Ureter (tissue), 1 donor: ENCODE results near the gene HLA-DPB1. TPM values are rescaled to one million over a fixed set of nuclear protein-coding genes. Genes with fewer than 3 reads are reported as not detected.
"Not testable (repeated sequence)": the region's sequence is repeated elsewhere in the genome, so short reads cannot be mapped to it uniquely, and the experiment has no call there.

Experiments used
- DNase-seq: peaks from one replicate; pipeline ENCODE4 v3.0.0-alpha.2; 2020; ENCODE audit warnings: low spot score
- total RNA-seq: library from RNA; stranded (reverse); gene quantifications from one replicate; pipeline ENCODE4 v1.2.4, GENCODE V29; 2023
- donor health status: DM: yes; HTN: yes; CAD: no.

Gene HLA-DPB1
- total RNA-seq, 1 donor from 2014 or later: 82.5 TPM

DNA sequence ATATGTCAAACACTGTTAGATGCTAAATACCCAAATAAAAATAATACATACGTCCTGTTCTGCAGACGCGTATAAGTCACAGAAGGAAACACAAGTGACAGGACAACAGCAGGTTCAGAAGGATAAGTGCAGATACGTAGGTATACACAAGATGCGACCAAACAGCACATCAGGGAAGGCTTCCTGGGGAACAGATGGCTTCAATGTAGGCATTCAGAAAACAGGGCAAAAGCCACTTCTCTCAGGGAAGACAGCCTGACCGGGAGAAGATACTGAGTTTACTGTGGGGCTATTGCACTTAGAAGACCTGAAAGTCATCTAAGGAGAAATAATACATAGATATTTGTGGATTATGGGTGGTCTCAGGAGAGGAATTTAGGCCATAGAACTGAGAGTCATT lies 4.2 kb upstream of the HLA-DPB1 start:
- no peak for DNase-seq

DNA sequence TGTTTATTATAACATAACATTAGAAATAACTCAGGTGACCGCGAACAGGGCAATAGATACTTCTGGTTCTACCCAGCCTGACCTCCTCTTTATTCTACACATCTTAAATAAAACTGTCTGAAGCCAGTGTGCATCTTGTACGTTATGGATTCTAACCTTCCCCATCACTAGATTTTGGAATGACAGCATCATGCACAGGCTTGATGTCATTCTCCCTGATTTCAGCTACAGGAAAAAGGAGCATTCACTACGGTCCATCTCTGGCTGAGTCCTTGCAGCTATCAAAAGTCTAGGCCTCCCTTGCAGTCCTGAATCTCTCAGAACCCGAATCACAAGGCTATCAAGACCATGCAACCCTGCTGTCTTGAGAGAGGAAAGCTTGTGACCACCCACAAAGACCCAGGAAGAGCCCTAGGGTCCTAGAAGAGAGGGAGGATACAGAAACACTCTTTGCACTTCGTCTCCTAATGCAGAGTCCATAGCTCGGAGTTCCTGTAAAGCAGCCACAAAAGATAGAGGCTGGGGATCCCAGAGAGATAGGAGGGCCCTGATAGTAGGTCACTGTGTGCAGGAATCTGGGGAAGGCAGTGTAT lies 3.2 kb upstream of the HLA-DPB1 start:
- no peak for DNase-seq

DNA sequence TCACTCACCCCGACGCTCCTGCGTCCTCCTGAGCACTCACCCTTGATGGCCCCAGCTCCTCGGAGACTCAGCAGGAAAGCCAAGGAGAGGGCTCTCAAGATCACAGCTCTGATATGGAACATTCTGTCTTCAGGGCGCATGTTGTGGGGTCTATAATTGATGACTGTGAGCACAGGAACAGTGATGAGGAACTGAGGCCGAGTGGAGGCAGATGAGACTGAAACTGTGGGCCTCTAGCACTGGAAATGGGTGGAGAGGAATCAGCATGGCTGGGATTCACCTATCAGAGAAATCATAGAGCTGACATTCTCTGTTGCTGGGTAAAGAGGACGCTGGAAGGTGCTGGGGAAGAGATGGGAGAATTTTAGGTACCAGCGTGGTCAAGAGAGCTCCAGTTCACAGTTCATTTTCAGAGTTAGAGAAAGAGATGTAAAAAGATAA lies 2.3 kb upstream of the HLA-DPB1 start, which contains the start of gene HLA-DPA1:
Gene HLA-DPA1 (minus strand): TSS at position 219 of the 441 bp plus-strand sequence.
- DNase-seq: peak; percentile 48

DNA sequence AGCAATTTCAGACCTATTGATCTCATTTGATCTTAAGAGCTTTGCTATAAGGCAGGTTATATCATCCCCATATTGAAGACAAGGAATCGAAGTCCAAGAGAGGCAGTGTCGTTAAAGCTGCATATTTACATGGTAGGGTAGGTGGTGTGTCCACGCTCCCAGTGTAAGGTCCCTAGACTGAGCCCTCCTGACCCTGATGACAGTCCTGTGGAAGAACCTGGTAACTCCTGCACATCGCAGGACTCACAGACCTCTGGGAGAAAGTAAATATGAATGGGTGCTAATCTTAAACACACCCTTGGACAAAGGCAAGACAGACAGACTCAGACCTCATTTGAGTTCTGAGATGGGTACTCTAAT lies 602 bp upstream of the HLA-DPB1 start:
- DNase-seq: no peak

DNA sequence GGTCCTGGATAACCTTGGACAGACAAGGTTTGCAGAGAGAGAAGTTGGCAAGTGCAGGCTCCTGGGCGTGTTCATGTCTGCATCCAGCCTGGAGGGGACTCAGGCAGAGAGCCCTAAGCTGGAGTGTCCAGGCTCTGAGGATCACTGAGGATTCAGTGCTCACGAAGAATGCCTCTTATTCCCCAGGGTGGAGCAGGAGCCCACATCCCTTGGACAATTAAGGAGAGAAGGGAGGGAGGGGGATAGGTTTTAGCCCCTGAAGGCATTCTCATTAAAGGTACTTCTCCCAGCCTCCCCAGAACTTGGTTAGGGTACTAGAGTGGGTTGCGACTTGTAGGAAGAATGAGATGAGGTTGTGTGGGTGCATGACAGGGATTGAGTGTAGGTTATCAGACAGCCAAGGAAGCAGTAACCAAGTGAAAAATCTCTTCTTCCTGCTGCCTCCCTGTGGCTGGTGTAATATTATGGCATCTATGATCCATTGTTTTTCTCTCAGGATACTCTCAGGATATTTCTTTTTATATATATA lies 680 bp downstream of the HLA-DPB1 start:
- no peak for DNase-seq

DNA sequence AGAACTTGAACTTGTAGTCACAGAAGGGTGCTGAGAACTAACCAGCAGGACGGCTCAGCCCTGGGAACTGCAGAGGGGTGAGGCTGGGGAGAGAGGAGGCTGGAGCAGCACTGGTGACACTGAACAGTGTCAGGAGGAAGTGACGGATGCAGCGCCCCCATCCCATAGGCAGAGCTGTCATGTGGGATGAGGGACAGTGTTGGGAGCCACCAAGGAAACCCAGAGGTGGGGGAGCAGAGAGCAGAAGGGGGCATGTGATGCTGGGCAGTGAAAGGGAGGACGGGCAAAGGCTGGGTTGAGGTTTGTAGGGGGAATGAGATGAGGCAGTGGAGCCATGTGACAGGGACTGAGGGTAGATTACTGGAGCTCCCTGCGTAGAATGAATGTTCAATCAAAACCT lies 2.1 kb downstream of the HLA-DPB1 start:
- DNase-seq: no peak

DNA sequence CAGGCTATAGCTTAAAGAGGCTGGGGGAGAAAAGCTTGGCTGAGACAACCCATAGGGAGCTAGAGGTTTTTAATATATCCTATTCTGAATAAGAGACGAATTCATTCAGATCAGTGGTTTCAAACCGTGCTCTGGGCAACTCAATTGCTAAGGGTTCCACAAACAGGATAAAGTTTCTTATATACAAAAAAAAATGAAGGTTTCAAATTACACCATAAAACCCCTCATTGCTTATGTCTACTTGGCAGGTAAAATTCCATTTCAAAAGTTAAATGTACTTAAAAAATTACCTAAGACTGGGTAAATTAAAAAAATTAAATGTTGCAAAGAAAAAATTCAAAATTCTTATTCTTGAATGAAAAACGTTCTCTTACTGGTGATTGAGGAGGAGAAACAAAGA lies 2.7 kb downstream of the HLA-DPB1 start:
- DNase-seq: no peak

DNA sequence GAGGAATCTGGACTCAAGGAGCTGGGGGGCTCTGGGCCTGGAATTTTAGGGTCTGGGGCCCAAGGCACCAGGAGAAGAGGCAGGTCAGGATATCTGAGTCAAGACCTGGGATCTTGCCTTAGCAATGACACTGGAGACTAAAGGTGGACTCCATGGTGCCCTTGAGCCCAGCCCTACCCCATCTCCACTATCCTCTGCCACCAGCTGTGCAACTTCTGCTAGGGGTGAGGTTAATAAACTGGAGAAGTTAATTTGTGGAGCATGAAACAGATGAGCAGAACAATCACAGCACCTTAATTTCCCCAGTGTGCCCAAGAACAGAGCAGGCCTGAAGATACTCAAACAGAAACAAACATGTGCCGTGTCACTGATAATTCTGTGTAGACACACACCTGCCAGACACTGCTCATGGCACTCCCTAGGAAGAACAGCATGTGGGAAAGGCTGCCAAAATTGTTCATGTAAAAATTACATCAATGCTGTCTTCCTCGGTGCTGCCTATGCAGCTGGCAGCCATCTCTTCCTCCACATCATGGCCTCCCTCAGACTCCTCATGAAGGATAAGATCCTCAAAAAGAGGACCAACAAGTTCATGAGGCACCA lies 3.2 kb downstream of the HLA-DPB1 start:
- DNase-seq: no peak

DNA sequence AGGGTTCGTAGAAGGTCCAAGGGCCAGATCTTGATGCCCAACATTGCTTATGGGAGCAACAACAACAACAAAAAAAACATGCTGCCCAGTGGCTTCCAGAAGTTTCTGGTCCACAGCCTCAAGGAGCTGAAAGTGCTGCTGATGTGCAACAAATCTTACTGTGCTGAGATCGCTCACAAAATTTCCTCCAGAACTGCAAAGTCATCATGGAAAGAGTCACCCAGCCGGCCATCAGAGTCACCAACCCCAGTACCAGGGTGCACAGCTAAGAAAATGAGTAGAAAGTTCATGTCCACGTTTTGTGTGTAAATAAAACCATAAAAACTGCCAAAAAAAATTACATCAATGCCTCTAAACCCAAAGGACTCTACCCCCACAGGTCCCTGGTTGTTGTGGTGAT lies 3.8 kb downstream of the HLA-DPB1 start:
- no peak for DNase-seq

DNA sequence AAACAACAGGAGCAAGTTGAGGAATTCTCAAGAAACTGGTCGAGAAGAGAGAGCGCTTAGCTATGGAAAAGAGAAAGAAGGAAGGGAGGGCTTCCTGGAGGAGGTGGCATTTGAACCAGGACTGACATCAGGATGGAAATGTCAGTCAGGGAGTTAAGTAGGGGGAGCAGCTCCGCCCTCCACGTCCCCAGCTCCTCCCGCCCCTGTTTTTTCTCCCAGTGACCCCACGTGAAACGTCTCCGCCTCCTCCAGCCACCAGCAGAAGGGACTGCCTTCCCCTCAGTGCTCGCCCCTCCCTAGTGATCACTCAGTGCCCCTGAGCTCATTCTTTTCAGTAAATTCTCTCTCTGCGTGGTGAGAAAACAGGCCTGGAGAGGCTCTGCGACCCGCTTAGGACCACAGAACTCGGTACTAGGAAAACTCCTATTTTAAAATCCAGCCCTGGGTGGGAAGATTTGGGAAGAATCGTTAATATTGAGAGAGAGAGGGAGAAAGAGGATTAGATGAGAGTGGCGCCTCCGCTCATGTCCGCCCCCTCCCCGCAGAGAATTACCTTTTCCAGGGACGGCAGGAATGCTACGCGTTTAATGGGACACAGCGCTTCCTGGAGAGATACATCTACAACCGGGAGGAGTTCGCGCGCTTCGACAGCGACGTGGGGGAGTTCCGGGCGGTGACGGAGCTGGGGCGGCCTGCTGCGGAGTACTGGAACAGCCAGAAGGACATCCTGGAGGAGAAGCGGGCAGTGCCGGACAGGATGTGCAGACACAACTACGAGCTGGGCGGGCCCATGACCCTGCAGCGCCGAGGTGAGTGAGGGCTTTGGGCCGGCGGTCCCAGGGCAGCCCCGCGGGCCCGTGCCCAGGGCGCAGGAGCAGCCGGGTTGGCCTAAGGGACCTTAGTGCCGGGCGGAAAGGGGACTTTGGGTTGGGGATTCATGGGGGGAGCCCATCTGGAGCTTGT lies 4.6 kb downstream of the HLA-DPB1 start:
- peak; percentile 70 for DNase-seq

DNA sequence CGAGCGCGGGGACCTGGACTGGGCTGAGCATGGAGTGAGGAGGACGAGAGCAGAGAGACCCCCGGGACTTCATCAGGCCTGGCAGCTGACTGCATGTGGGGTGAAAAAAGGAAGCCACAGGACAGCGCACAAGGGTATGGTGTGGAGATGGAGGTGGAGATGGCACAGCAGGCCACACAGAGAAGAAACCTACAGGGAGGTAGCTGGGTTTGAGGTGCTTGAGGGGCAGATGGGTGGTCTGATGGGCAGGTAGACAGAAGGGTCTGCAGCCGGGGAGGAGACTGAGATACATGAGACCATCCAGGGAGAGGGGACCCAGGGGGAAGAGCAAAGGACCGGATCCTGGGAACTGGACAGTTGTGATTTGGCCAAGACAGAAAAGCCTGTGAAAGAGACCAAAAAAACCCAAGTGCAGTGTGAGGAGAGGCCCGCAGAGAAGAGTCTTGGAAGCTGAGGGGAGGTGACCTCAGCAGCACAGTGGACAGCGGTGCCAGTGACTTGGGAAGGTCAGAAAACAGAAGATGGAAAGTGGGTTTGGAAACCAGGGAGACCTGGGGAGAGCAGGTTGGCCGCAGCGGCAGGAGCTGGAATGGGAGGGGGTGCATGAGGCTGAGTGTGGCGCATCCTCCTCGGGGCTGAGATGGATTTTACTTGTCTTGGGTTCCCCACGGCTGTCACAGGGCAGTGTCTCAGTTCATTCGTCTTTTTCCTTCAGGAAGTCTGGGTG lies 5.5 kb downstream of the HLA-DPB1 start:
- DNase-seq: no peak

DNA sequence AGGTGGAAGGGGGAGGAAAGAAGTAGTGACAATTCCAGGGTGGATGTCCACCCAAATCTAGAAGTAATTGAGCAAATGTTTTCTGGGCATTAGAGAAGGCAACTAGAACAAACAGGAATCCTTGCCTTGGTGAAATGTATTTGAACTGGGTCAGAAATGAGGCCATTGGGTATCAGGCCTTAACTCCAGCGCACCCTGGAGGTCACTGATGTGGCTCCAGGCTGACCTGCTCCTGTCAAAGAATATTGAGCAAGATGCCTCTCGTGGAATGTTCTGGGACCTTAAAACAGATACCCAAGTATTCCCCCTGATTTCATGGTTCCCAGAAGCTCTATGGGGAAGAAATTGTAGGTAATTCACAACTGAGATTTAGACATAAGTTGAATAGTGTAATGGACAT lies 6.9 kb downstream of the HLA-DPB1 start:
- no peak for DNase-seq

DNA sequence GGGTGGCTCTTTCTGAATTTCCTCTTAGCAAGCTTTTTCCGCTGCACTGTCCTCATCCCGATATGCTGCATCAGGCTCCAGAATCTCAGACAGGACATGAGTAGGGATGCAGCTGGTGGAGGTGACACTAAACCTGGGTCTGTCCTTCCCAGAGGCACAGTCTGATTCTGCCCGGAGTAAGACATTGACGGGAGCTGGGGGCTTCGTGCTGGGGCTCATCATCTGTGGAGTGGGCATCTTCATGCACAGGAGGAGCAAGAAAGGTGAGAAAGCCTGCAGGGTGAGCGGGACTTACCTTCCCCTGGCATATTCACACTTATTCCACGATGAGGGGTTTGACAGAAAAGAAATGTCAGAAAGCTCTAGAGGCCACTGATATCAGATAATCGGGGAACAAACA lies 9.8 kb downstream of the HLA-DPB1 start:
- no peak for DNase-seq

DNA sequence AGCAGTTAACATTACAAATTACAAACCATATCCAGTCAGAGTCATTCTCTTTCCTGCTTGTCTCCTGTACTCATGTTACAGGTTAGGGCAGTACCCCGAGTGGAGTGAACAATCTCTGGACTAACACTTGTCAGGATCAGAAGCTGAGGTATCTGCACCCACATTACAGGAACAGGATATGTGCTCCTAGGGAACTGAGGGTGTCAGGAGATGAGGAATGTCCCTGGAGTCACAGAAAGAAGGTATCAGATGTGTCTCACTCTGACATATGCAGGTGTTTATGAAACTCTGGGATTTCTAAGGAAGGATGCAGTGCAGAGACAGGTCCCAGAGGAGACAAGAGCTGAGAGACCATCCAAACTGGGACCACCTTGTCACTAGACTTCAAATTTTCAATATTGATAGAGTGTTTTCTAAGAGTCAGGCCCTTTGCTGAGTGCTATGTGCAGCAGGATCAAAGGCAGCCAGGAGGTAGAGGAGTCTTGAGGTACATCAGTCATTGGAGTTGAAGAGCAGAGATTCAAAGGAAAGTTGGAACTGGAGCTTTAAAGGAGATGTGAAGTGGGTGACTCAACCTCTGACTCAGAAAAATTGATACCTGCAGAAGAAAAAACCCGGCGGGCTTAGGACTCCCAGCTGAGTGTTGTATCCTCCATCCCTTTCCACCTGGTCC lies 12.6 kb downstream of the HLA-DPB1 start:
- no peak for DNase-seq

DNA sequence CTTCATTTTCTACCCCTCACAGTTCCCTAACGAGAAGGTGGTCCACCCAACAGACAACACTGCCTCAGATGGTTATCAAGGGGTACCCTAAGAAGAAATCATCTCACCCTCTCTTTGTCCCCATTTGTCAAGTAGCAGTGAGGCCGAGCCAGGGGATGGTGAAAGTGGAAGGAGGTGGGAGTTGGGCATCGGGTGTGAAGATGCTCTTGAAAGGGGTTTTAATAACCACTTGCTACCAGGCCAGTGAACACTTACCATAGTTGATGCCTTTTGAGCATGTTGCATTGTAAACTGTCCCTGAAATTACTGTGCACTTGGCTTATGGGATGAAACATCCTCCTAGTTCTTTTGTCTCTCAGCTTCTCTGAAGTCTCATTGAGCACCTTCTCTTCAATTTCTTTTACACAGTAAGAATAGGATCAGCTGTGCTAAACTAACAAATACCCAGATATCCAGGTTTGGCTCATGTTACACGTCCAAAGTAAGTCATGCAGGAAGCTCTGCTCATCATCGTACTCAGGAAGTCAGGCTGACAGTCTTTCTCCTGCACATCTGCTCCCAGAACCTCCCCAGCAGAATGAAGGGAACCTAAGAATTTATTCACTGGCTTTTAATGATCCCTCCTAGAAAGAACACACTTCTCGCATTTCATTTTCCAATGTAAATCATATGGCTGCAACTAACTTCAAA lies 13.3 kb downstream of the HLA-DPB1 start:
- DNase-seq: no peak

DNA sequence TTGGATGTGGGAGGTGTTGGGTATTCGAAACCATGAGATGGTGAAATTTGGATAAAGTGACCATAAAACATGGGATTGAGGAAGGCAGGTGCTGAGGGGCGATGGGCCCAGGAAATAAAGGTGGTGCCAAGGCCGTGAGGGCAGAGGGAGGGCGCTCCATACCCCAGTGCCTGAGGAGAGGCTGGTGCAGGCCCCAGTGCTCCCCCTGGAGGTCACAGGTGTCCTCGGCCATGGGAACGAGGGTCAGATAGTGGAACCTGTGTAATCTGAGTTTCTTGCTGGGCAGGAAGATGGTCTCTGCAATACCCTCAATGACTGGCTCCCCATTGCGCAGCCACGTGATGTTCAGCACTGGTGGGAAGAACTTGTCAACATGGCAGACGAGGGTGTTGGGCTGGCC lies 16.2 kb downstream of the HLA-DPB1 start:
- no peak for DNase-seq

DNA sequence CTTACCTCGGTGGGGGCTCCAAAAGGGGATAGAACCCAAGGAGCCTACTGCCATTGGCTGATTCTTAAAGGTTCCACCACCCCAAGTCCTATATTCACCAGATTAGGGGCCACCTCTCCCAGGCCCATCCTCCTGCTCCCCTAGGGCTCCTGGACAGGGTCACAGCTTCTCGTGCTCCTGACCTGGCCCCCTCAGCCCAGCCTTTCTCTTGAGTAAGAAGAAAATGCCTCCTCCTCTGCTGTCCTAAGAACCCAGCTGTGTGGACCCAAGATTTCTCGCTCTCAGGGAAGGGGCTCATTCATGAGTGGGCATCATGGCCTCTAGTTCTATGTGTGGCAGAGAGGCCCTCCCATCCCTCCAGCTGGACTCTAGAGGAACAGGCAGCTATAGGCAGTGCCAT lies 16.6 kb downstream of the HLA-DPB1 start:
- DNase-seq: no peak

DNA sequence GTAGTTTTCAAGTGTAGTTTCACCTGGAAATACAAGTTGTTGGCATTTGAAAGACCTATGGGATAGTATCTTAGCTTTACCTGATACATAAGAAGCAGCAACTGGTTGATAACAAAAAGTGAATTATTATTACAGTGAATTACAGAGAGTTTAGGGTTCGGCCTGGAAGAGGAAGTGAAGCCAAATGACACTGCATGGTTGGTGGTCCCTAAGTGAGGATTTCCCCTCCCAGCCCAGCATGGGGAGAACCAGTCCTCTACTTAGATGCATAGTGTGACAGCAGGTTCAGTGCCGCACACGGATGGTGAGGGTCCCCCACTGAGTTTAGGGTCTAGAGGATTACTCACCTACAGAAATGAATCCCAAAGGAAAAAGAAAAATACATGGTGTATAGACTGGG lies 18.1 kb downstream of the HLA-DPB1 start:
- DNase-seq: no peak

DNA sequence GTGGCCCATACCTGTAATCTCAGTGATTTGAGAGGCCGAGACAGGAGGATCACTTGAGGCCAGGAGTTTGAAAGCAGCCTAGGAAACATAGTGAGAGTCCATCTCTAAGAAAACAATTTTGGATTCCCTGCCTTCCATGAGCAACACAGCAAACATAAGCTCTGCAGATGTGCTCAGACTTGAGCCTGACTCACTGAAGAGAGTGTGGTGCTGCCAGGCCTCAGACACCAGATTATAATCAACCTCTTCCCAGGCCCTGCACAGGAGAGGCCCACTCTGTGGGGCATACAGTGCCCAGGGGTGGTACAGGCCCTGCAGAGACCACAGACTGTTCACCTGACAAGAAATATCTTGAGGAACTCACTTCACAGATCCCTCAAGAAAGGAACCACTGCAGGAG lies 19.9 kb downstream of the HLA-DPB1 start:
- DNase-seq: no peak

DNA sequence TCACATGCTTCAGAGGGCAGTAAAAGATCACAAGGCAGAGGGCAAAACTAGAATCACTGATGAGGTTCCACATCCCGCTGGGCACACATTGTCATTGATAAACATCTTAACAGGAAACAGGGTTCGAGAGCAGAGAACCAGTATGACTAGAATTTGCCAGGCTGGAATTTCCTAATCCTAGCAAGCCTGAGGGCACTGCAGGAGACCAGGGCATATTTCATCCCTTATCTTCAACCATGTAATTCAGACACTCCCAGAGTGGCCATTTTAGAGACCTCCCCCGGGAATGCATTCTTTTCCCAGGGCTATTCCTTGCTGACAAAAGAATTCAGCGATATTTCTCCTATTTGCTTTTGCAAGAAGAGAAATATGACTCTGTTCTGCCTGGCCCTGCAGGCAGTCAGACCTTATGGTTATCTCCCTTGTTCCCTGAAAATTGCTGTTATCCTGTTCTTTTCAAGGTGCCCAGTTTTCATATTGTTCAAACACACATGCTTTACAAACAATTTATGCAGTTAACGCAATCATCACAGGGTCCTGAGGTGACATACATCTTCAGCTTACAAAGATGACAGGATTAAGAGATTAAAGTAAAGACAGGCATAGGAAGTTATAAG lies 25.4 kb downstream of the HLA-DPB1 start:
- not testable (repeated sequence) for DNase-seq
